Measurements from ENCODE around the gene NNMT.

Gene NNMT

GRCh38 chr11:114284914-114285313 is 11.3 kb upstream of the NNMT start:
- no peak for DNase-seq (ENCODE audit: low read depth)

GRCh38 chr11:114285599-114285998 is 10.6 kb upstream of the NNMT start:
- no peak for DNase-seq (ENCODE audit: low read depth)

DNA sequence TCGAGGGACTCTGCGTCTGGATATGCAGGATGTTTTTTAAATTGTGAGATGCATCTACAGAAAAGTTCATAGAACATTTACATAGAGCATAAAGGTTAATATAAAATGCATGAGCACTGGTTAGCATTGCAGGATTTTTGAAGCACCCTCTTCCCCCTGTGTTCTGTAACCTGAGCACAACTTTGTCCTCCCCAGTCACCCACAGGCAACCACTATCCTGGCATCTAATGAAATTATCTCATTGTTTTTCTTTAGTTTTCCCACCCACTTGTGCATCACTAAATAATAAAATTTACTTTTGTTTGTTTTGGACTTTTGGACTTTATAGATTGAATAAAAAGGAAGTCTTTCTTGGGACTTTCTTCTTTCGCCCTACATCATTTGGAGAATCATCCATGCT is 10.0 kb upstream of the NNMT start:
- no peak for DNase-seq (ENCODE audit: low read depth)

DNA sequence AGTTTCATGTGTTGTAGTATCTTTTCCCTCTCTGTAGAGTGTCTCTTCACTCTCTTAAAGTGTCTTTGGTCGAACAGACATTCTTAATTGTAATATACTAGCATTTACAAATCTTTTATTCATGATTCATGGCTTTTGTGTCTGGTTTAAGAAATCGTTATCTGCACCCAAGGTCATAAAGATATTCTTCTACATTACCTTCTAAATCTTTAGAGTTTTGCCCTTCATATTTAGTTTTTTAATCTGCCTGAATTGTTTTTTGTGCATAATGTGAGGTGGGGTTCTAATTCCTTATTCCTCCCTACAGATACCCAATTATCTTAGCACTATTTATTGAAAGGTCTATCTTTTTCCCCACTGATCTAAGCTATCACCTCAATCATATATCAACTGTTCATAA is 9.0 kb upstream of the NNMT start:
- no peak for DNase-seq (ENCODE audit: low read depth)

DNA sequence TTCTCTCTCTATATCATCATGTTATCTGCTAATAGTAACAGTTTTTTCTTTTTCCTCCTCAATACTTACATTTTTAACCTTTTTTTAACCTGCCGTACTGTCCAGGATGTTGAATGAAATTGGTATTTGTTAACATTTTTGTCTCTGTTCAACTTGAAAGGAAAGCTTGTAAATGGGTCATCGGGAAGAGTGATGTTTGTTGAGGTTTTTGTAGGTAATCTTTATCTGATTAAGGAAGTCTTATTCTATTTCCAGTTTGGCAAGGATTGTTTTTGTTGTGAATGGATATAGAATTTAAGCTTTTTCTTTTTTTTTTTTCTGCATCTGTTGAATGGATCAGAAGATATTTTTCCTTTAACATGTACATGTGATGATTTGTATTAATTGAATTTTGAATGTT is 8.1 kb upstream of the NNMT start:
- DNase-seq (ENCODE audit: low read depth): no peak

- no peak for DNase-seq (ENCODE audit: low read depth)
Measured at GRCh38 chr11:114289779-114290178, 6.4 kb upstream of the NNMT start.

- no peak for DNase-seq (ENCODE audit: low read depth)
Measured at GRCh38 chr11:114290503-114291235, 5.5 kb upstream of the NNMT start.

DNA sequence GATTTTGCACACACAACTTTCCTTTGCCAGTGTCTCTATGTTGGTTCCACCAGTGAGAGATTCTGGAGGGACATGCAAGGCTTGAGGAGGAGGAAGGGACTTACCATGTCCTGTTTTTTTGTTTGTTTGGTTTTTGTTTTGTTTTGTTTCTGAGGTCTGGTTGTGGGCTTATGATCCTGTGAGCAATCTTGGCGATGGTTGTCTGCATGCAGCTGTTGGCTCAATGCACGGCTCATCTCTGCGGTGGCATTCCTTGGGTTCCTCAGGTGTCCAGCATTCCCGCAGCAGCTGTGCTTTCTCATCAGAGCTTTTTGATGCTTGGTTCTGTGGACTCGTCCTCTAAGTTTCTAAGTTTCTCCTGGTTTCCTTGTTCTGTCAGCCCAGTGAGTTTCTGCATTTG is 4.8 kb upstream of the NNMT start:
- DNase-seq (ENCODE audit: low read depth): no peak

DNA sequence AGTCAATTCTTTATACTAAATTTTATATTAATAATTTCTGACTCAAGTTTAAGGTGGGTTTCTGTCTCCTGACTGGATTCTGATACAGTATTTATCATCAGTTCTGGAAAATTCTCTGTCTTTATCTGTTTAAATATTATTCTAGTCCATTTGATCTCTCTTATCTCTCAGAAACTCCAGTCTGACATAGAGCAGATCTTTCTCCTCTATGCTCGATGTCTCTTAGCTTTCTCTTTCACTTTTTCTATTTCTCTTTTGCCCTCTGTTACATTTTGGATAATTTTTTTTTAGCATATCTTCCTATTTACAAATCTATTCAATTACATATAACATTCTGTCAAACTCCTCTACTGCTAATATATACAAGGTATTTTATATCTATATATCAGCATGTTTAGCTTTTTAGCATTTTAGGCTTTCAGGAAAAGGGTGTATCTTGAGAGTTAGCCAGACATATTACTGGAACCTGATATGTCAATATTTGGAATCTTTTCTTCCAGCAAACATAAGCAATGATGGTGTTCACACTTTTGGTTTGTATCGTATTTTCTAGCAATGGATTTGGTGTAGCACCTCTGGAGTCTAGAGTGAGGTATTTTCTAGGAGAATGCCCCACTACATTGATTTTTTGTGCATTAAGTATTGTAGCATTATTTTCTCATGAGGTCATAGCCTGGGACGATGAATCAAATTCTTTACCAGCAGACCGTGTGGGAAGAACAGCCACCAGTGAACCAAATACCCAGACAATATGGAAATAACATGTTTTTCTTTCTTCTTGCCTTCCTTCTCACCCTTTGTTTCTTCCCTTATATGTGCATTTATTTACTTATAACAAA is 4.1 kb upstream of the NNMT start:
- no peak for DNase-seq (ENCODE audit: low read depth)

DNA sequence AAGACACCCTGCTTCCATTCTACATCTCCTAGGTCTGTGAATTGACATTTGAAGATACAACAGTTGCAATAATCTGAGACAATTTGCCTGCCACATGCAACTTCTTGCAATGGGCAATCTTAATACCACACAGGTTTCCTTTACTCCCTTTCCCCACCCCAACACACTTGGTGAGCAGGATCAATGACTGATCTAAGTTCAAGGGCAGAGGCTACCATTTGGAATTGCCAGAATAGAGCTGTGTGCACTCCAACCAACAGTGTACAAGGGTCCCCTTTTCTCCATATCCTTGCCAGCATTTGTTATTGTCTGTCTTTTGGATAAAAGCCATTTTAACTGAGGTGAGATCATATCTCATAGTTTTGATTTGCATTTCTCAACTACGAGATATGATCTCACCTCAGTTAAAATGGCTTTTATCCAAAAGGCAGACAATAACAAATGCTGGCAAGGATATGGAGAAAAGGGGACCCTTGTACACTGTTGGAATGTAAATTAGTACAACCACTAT is 2.9 kb upstream of the NNMT start:
- DNase-seq (ENCODE audit: low read depth): no peak

- DNase-seq (ENCODE audit: low read depth): no peak
Measured at GRCh38 chr11:114296605-114297372, 590 bp downstream of the NNMT start.

DNA sequence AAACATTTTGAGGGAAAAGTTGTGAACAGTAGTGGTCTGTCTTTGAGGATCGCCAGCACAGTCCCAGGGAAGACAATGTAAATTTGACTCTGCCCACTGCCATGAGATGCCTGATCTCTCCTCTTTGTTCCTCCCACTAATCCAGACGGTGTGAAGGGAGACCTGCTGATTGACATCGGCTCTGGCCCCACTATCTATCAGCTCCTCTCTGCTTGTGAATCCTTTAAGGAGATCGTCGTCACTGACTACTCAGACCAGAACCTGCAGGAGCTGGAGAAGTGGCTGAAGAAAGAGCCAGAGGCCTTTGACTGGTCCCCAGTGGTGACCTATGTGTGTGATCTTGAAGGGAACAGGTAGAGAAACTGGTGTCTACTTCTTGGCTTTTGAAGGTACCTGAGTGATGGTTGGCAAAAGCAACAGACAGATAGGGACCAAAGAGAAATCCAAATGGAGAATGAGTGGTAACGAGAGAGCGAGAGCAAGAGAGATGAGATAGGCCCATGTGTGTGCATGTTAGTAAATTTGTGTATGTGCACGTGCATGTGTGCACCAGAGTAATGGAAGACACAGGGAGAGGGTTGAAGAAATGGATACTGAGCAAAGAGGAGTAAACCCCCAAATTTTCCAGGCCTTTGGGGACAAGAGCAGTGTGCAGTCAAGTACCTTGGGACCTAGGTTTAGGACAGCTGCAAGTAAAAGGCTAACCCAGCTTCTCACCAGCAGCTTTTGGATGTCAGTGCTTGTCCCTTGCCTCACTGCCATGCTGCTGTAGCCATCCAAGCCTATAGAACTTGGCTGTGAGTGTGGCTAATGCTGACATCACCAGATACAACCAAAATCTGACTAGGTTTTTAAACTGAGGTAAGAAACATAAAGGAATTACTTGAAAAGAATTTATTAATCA is 1.9 kb downstream of the NNMT start:
- no peak for DNase-seq (ENCODE audit: low read depth)

DNA sequence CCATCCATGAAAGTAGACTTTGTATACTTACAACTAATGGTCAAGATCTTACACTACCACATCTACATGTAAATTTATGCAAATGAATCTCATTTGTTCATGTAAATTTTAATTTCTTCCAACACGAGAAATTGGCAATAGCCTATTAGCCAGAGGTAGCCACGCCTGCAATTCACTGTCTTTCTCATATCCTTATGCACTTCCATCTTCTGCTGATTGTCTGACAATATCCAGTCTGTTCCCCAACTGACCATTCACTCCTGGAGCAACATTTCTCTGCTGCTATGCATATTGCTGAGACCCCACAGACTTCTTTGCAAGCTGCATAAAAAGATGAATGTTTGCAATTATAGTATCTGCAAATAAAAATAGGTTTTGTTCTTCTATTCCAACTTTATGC is 2.5 kb downstream of the NNMT start:
- no peak for DNase-seq (ENCODE audit: low read depth)

DNA sequence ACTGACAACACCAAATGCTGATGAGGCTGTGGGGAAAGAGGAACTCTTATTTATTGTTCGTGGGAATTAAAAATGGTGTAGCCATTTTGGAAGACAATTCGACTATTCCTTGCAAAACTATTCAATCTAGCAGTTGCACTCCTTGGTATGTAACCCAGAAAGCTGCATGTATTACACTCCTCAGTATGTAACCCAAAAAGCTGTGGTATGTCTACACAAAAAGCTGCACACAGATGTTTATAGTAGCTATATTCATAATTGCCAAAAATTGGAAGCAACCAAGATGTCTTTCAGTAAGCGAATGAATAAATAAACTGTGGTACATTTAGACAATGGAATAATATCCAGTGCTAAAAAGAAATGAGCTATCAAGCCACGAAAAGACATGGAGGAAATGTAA is 4.9 kb downstream of the NNMT start:
- no peak for DNase-seq (ENCODE audit: low read depth)

GRCh38 chr11:114301927-114302326 is 5.7 kb downstream of the NNMT start:
- no peak for DNase-seq (ENCODE audit: low read depth)

- no peak for DNase-seq (ENCODE audit: low read depth)
Measured at GRCh38 chr11:114302663-114303062, 6.5 kb downstream of the NNMT start.

DNA sequence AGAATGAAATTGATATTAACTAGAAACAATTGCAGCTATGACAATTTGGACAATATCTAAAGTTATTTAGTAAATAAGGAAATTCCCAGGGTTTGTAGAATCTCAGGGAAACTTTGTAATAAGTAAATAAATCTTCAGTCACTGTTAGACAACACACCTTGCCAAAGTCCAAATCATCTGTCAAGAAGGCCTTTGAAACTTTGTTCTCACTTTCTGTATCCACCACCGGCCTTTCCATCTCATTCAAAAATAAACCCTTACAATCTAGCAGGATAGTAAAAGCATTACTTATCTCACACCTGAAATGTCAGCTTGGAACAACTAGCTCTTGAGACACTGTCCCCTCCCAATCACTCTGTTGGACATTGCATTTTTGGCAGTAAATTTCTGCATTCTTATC is 7.9 kb downstream of the NNMT start:
- DNase-seq (ENCODE audit: low read depth): no peak

- no peak for DNase-seq (ENCODE audit: low read depth)
Measured at GRCh38 chr11:114304969-114305368, 8.8 kb downstream of the NNMT start.

GRCh38 chr11:114307524-114308203 is 11.5 kb downstream of the NNMT start:
- no peak for DNase-seq (ENCODE audit: low read depth)

- no peak for DNase-seq (ENCODE audit: low read depth)
Measured at GRCh38 chr11:114308689-114309089, 12.5 kb downstream of the NNMT start.

DNA sequence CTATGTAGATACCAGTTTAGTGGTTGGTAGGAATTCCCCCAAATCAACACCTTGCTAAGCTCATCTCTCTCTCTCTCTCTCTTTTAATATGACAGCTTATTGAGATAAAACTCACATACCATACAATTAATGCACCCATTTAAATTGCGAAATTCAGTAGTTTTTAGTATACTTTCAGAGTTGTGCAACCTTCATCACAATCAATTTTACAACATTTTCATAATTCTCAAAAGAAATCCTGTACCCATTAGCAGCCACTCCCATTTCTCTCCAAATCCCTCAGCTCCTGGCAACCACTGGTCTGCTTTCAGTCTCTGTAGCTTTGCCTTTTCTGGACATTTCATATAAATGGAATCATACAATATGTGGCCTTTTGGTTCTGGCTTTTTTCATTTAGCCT is 13.3 kb downstream of the NNMT start:
- no peak for DNase-seq (ENCODE audit: low read depth)
